MCF 10A (cell line): ENCODE measurements around the gene COQ8B. TPM values are rescaled to one million over a fixed set of nuclear protein-coding genes. Genes with fewer than 3 reads are reported as not detected.

Experiments used
- BruUV-seq: library from RNA; stranded (reverse); fragments of 400-500 nt; replicated peaks from 2 replicates; lab custom pipeline; 2021; lab: Mats Ljungman, UMichigan
- CTCF ChIA-PET: fragments of 300-600 bp; sonication (Branson Sonifier 250); formaldehyde crosslinking; extraction: SDS; loops from one replicate; lab custom pipeline; 2021; ENCODE audit warnings: antibody characterized with exemption, inconsistent platforms; lab: Yijun Ruan, JAX
- POLR2A ChIA-PET: fragments of 300-600, 350-650 bp; sonication (Branson Sonifier 250); formaldehyde crosslinking; extraction: SDS; loops from one replicate; lab custom pipeline; 2020; ENCODE audit warnings: antibody characterized with exemption, inconsistent platforms; lab: Yijun Ruan, JAX
- DNase-seq: peaks from one replicate; pipeline ENCODE4 v3.0.0-alpha.2; 2018; ENCODE audit not compliant: unreplicated experiment
- H3K27ac Mint-ChIP-seq: one replicate; pipeline ENCODE4 v1.8.0; 2022; ENCODE audit warnings: mild to moderate bottlenecking, low read depth, mixed read lengths; ENCODE audit not compliant: unreplicated experiment
- H3K27me3 Mint-ChIP-seq: one replicate; pipeline ENCODE4 v1.8.0; 2022; ENCODE audit warnings: mixed read lengths; ENCODE audit not compliant: insufficient read depth, unreplicated experiment
- H3K36me3 Mint-ChIP-seq: one replicate; pipeline ENCODE4 v1.8.0; 2022; ENCODE audit warnings: mild to moderate bottlenecking, moderate library complexity, mixed read lengths; ENCODE audit not compliant: insufficient read depth, unreplicated experiment
- H3K4me1 Mint-ChIP-seq: one replicate; pipeline ENCODE4 v1.8.0; 2022; ENCODE audit warnings: mixed read lengths; ENCODE audit not compliant: insufficient read depth, unreplicated experiment
- H3K4me3 Mint-ChIP-seq: one replicate; pipeline ENCODE4 v1.8.0; 2022; ENCODE audit warnings: mild to moderate bottlenecking, moderate library complexity, mixed read lengths; ENCODE audit not compliant: unreplicated experiment
- H3K9me3 Mint-ChIP-seq: one replicate; pipeline ENCODE4 v1.8.0; 2022; ENCODE audit warnings: mixed read lengths; ENCODE audit not compliant: unreplicated experiment
- intact Hi-C: fragments of 100-400 bp; cut with micrococcal nuclease; formaldehyde crosslinking; loops from 2 replicates; pipeline ENCODE4 v1.14.1; 2022
- total RNA-seq: library from RNA; stranded (reverse); gene quantifications from 2 replicates; pipeline ENCODE4 v1.2.3, GENCODE V29; 2022
- TF ChIP-seq, protein P1 (sequence below): fragments of 200-600 bp; IDR thresholded peaks from one replicate; pipeline ENCODE4 v1.8.0; 2022; ENCODE audit warnings: antibody characterized with exemption, mild to moderate bottlenecking; ENCODE audit not compliant: unreplicated experiment

COQ8B gene
- total RNA-seq, 1 experiment from 2014 or later, result 46.7 TPM

DNA sequence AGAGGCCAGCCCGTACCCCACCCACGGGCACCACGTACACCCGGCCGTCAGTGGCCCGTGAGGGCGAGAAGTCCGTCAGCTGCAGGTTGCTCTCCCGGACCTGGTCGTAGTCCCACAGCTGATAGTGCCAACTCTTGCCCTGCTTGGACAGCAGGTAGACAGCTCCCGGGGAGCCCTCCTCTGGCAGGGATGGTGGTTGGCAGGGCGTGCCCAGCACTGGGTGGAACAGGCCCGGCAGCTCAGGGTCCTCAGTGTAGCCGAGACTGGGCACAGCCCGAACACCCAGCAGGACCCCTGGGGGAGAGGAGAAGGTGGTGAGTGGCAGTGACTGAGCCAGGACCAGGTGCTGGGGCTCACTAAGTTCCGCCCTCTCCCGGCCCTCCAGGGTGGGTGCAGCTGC is 25.8 kb upstream of the COQ8B start:
- no peak overlapping the region for H3K4me3 Mint-ChIP-seq
- H3K9me3 Mint-ChIP-seq, result no peaks in the 10 kb centered on the region
- CTCF ChIA-PET, result interaction anchor here (0.6 to 0.9 kb wide), 4 partner anchors 79 to 1645 kb away, joined by 3 to 4 read pairs (median 3); no protein-coding TSS in a partner anchor
- intact Hi-C loops, result no loop called here
- H3K27ac Mint-ChIP-seq, result no peak overlapping the region
- DNase-seq, result no peak
- POLR2A ChIA-PET, result interaction anchor here (0.6 to 3.7 kb wide), 8 partner anchors 7 to 1669 kb away, joined by 3 to 35 read pairs (median 4); partner anchors contain the start of genes ACTMAP, COQ8B, ITPKC and SNRPA
- TF ChIP-seq, protein P1, sequence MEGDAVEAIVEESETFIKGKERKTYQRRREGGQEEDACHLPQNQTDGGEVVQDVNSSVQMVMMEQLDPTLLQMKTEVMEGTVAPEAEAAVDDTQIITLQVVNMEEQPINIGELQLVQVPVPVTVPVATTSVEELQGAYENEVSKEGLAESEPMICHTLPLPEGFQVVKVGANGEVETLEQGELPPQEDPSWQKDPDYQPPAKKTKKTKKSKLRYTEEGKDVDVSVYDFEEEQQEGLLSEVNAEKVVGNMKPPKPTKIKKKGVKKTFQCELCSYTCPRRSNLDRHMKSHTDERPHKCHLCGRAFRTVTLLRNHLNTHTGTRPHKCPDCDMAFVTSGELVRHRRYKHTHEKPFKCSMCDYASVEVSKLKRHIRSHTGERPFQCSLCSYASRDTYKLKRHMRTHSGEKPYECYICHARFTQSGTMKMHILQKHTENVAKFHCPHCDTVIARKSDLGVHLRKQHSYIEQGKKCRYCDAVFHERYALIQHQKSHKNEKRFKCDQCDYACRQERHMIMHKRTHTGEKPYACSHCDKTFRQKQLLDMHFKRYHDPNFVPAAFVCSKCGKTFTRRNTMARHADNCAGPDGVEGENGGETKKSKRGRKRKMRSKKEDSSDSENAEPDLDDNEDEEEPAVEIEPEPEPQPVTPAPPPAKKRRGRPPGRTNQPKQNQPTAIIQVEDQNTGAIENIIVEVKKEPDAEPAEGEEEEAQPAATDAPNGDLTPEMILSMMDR, result no peak
- no peaks in the 10 kb centered on the region for H3K27me3 Mint-ChIP-seq
- H3K4me1 Mint-ChIP-seq, result no peaks in the 10 kb centered on the region
- peaks cover 49% of the 10 kb centered on the region for H3K36me3 Mint-ChIP-seq
- no TSS peak for BruUV-seq

DNA sequence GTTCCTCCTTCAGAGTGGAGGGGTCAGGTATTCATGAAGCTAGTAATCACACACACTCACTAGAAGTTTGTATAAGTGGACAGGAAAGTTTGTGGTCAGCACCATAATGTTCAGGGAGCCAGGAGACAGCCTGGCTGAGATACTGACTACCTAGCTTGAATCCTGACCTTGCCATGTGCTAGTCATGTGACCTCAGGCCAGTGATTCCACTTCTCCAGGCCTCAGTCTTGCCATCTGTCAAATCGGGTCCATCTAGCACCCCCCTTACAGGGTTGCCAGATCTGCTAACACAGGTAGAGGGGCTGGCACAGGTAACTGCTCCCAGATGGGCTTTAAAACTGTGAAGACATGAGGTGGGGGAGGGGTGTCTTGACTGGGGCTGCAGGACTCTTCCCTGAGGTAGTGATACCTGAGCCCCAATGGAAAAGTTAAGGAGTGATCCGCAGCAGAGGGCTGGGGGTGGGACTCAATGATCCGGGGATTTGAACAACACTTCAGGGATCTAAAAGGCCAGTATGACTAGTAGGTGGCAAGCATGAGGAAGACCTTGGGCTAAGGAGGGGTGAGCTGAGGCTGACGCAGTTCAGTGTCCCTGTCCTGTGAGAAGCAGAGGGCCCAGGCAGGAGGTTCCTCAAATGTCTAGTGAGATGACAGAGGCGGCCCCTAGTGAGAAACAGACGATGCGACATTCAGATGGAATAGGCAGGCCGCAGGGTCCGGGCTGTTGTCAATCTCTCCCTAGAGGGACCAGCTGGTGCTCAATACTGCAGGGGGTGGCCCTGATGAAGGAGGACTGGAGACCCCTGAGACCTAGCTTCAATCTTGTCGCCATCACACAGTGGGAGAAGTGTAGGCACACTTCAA is 25.1 kb upstream of the COQ8B start:
- no peaks in the 10 kb centered on the region for H3K9me3 Mint-ChIP-seq
- ChIA-PET CTCF (interaction anchor here (0.6 to 0.9 kb wide), 3 partner anchors 79 to 1645 kb away, joined by 3 to 4 read pairs (median 3); no protein-coding TSS in a partner anchor), POLR2A (interaction anchor here (0.7 to 3.7 kb wide), 8 partner anchors 8 to 138 kb away, joined by 3 to 35 read pairs (median 4); partner anchors contain the start of genes ACTMAP, COQ8B, ITPKC and SNRPA)
- TF ChIP-seq, protein P1, result no peak
- H3K27ac Mint-ChIP-seq, result no peak overlapping the region
- no TSS peak for BruUV-seq
- DNase-seq, result no peak
- intact Hi-C loops, result no loop called here
- no peaks in the 10 kb centered on the region for H3K4me1 Mint-ChIP-seq
- peaks cover 56% of the 10 kb centered on the region for H3K36me3 Mint-ChIP-seq
- H3K4me3 Mint-ChIP-seq, result no peak overlapping the region
- no peaks in the 10 kb centered on the region for H3K27me3 Mint-ChIP-seq

DNA sequence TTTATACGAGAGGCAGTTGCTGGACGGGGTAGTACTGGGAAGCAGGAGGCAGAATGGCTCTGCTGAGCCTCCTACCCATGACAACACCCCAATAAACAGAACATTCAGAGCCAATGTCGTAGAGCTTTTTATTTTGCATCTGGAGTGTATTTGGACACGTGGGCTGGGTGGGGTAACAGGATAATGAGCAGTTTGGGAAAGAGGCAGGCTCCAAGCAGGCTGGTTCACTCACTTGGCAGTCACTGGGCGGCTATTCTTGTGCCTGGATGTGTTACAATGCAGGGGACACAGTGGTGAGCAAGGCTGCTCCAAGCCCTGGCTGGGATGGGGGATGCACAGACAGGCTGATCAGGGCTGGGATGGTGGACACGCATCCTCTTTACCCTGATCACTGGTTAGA is 24.1 kb upstream of the COQ8B start:
- Mint-ChIP-seq H3K9me3 (no peaks in the 10 kb centered on the region), H3K27ac (peak overlapping the region; percentile 70), H3K27me3 (no peaks in the 10 kb centered on the region), H3K4me1 (peaks cover under 1% of the 10 kb centered on the region), H3K36me3 (peaks cover 66% of the 10 kb centered on the region), H3K4me3 (no peak overlapping the region)
- TF ChIP-seq, protein P1, result no peak
- TSS peak; percentile 30 for BruUV-seq
- ChIA-PET CTCF (no interaction called here), POLR2A (interaction anchor here (0.6 to 3.7 kb wide), 7 partner anchors 9 to 72 kb away, joined by 3 to 35 read pairs (median 3); partner anchors contain the start of genes ACTMAP, COQ8B, EGLN2 and ITPKC)
- intact Hi-C loops, result no loop called here
- DNase-seq, result no peak
